Mesenchymal stem cell (in vitro differentiated cells and primary cell): ENCODE results near the gene GATA2.
A peak's percentile ranks its signal among the peaks of the same experiment; 100 is the strongest.

ENCODE experiments used
- DNase-seq: peaks from one replicate; pipeline ENCODE4 v3.0.0-alpha.2; 2013
- H2AFZ ChIP-seq: one replicate; pipeline ENCODE4 v1.6.1; 2013; ENCODE audit warnings: low read depth, mild to moderate bottlenecking, control low read depth, inconsistent platforms, low read length, moderate library complexity
- H2AK5ac ChIP-seq: 2 replicates; pipeline ENCODE4 v1.6.1; 2013; ENCODE audit warnings: low read length, moderate library complexity, mild to moderate bottlenecking, inconsistent platforms; ENCODE audit not compliant: severe bottlenecking
- H2BK120ac ChIP-seq: one replicate; pipeline ENCODE4 v1.6.1; 2013; ENCODE audit warnings: low read depth, mild to moderate bottlenecking, inconsistent platforms, low read length, moderate library complexity
- H2BK12ac ChIP-seq, 2 experiments: one replicate each; pipeline ENCODE4 v1.6.1; 2013; ENCODE audit warnings: inconsistent platforms in 2 of 2, low read length in 2 of 2, mild to moderate bottlenecking in 2 of 2, moderate library complexity in 2 of 2, control low read depth in 1 of 2
- H2BK15ac ChIP-seq: one replicate; pipeline ENCODE4 v1.6.1; 2013; ENCODE audit warnings: mild to moderate bottlenecking, low read depth, inconsistent platforms; ENCODE audit not compliant: poor library complexity, severe bottlenecking
- H2BK5ac ChIP-seq: 2 replicates; pipeline ENCODE4 v1.6.1; 2013; ENCODE audit warnings: low read depth, mild to moderate bottlenecking, low read length, control low read depth, inconsistent platforms; ENCODE audit not compliant: poor library complexity, severe bottlenecking
- H3K14ac ChIP-seq, 2 experiments: one replicate each; pipeline ENCODE4 v1.6.1; 2013; ENCODE audit warnings: inconsistent platforms in 2 of 2, low read length in 2 of 2, control low read depth in 1 of 2, mild to moderate bottlenecking in 1 of 2, moderate library complexity in 1 of 2
- H3K18ac ChIP-seq, 2 experiments: one replicate each; pipeline ENCODE4 v1.6.1; 2013; ENCODE audit warnings: inconsistent platforms in 2 of 2, low read length in 2 of 2, control low read depth in 1 of 2, low read depth in 1 of 2, mild to moderate bottlenecking in 1 of 2
- H3K23ac ChIP-seq, 2 experiments: one replicate each; pipeline ENCODE4 v1.6.1; 2013; ENCODE audit warnings: inconsistent platforms in 2 of 2, low read length in 2 of 2, mild to moderate bottlenecking in 2 of 2, moderate library complexity in 2 of 2, control low read depth in 1 of 2
- H3K27ac ChIP-seq: 2 replicates; pipeline ENCODE4 v1.5.1; 2013; ENCODE audit warnings: mild to moderate bottlenecking, moderate library complexity, low read length, control low read depth, inconsistent platforms; ENCODE audit not compliant: poor library complexity, severe bottlenecking
- H3K27me3 ChIP-seq, 2 experiments: 2 replicates each; pipeline versions ENCODE4 v1.6.1 to v1.7.0; 2013; ENCODE audit warnings: low read length in 2 of 2, mild to moderate bottlenecking in 2 of 2, moderate library complexity in 2 of 2, control low read depth in 1 of 2, inconsistent platforms in 1 of 2; ENCODE audit not compliant: control insufficient read depth in 1 of 2, insufficient read depth in 1 of 2
- H3K36me3 ChIP-seq, 2 experiments: 2 replicates each; pipeline versions ENCODE4 v1.6.1 to v1.7.0; 2013; ENCODE audit warnings: low read length in 2 of 2, control low read depth in 1 of 2, inconsistent platforms in 1 of 2, low read depth in 1 of 2, mild to moderate bottlenecking in 1 of 2; ENCODE audit not compliant: insufficient read depth in 2 of 2, control insufficient read depth in 1 of 2
- H3K4ac ChIP-seq, 2 experiments: one replicate each; pipeline ENCODE4 v1.6.1; 2013; ENCODE audit warnings: inconsistent platforms in 2 of 2, low read length in 2 of 2, mild to moderate bottlenecking in 2 of 2, moderate library complexity in 2 of 2, control low read depth in 1 of 2, low read depth in 1 of 2
- H3K4me1 ChIP-seq: 2 replicates; pipeline ENCODE4 v1.6.1; 2013; ENCODE audit warnings: low read depth, low read length, control low read depth; ENCODE audit not compliant: control insufficient read depth, insufficient read depth
- H3K4me2 ChIP-seq: 2 replicates; pipeline ENCODE4 v1.6.1; 2013; ENCODE audit warnings: low read length, mild to moderate bottlenecking, inconsistent platforms; ENCODE audit not compliant: poor library complexity, severe bottlenecking
- H3K4me3 ChIP-seq, 2 experiments: 2 replicates each; pipeline versions ENCODE4 v1.5.1 to v1.7.0; 2013; ENCODE audit warnings: low read length in 2 of 2, mild to moderate bottlenecking in 2 of 2, control low read depth in 1 of 2, low read depth in 1 of 2; ENCODE audit not compliant: insufficient read depth in 1 of 2
- H3K79me1 ChIP-seq: replicated peaks from 2 replicates; pipeline ENCODE4 v1.6.1; 2013; ENCODE audit warnings: mild to moderate bottlenecking, control low read depth, low read length, inconsistent platforms; ENCODE audit not compliant: poor library complexity, severe bottlenecking
- H3K9ac ChIP-seq: 2 replicates; pipeline ENCODE4 v1.7.0; 2013; ENCODE audit warnings: mild to moderate bottlenecking, low read length, moderate library complexity
- H3K9me3 ChIP-seq: 2 replicates; pipeline ENCODE4 v1.7.0; 2013; ENCODE audit warnings: mild to moderate bottlenecking, low read length; ENCODE audit not compliant: control insufficient read depth
- H4K8ac ChIP-seq: one replicate; pipeline ENCODE4 v1.6.1; 2013; ENCODE audit warnings: inconsistent platforms, mild to moderate bottlenecking, low read length, moderate library complexity
- H4K91ac ChIP-seq: one replicate; pipeline ENCODE4 v1.6.1; 2013; ENCODE audit warnings: mild to moderate bottlenecking, low read length, inconsistent platforms
- WGBS: methylation state at CpG from one replicate; pipeline ENCODE4 v1.1.7; 2013; ENCODE audit warnings: mixed read lengths; 5-methylcytosine and 5-hydroxymethylcytosine counted together

The GATA2 gene

GRCh38 chr3:128434524-128434923 lies 58.5 kb downstream of the GATA2 start:
- no peak overlapping the region for H4K8ac ChIP-seq
- H3K27ac ChIP-seq = no peak overlapping the region
- H2BK12ac ChIP-seq = no peak overlapping the region
- no peak overlapping the region for H2AK5ac ChIP-seq
- 69% methylated on average over 1 of the region's 2 CpGs for WGBS
- H3K9ac ChIP-seq = no peak overlapping the region
- no peak overlapping the region for H3K18ac ChIP-seq
- no peak overlapping the region for H3K23ac ChIP-seq
- no peak overlapping the region for H2BK15ac ChIP-seq
- peaks cover 19% of the 10 kb centered on the region for H3K4me1 ChIP-seq
- H2AFZ ChIP-seq = no peak overlapping the region
- no peak overlapping the region for H3K4me3 ChIP-seq
- no peaks in the 10 kb centered on the region for H3K9me3 ChIP-seq
- no peak for DNase-seq
- H4K91ac ChIP-seq = no peak overlapping the region
- H3K27me3 ChIP-seq = peaks cover 85% of the 10 kb centered on the region in 2 experiments
- no peak overlapping the region for H3K14ac ChIP-seq
- no peaks in the 10 kb centered on the region for H3K79me1 ChIP-seq
- no peak overlapping the region for H2BK5ac ChIP-seq
- no peak overlapping the region for H3K4ac ChIP-seq
- H3K36me3 ChIP-seq = no peaks in the 10 kb centered on the region
- H3K4me2 ChIP-seq = no peak overlapping the region
- H2BK120ac ChIP-seq = no peak overlapping the region

GRCh38 chr3:128433837-128434165 lies 59.2 kb downstream of the GATA2 start:
- 44% methylated on average over 2 of the region's 2 CpGs for WGBS

GRCh38 chr3:128432971-128433836 lies 59.8 kb downstream of the GATA2 start:
- no peak overlapping the region for H3K4ac ChIP-seq
- no peak for DNase-seq
- no peak overlapping the region for H3K14ac ChIP-seq
- H3K79me1 ChIP-seq = no peaks in the 10 kb centered on the region
- H3K4me3 ChIP-seq = peak overlapping the region in 1 of 2 experiments; percentile 18
- H2BK120ac ChIP-seq = no peak overlapping the region
- no peak overlapping the region for H2BK12ac ChIP-seq
- H3K27ac ChIP-seq = no peak overlapping the region
- no peaks in the 10 kb centered on the region for H3K9me3 ChIP-seq
- H2AFZ ChIP-seq = no peak overlapping the region
- peak overlapping the region; percentile 20 for H2BK15ac ChIP-seq
- H3K18ac ChIP-seq = no peak overlapping the region
- H3K23ac ChIP-seq = no peak overlapping the region
- no peak overlapping the region for H2AK5ac ChIP-seq
- no peak overlapping the region for H2BK5ac ChIP-seq
- H3K4me2 ChIP-seq = peak overlapping the region; percentile 31
- H3K9ac ChIP-seq = no peak overlapping the region
- peaks cover 13% of the 10 kb centered on the region for H3K4me1 ChIP-seq
- no peak overlapping the region for H4K8ac ChIP-seq
- no peak overlapping the region for H4K91ac ChIP-seq
- H3K36me3 ChIP-seq = no peaks in the 10 kb centered on the region
- WGBS = 9% methylated on average over 38 of the region's 53 CpGs
- peaks cover 82 to 85% of the 10 kb centered on the region in 2 experiments for H3K27me3 ChIP-seq

More at GRCh38 chr3:128433837-128434165, 59.2 kb downstream of the GATA2 start:
- no peak overlapping the region for H3K27ac ChIP-seq
- H2BK5ac ChIP-seq = no peak overlapping the region
- no peak overlapping the region for H2AFZ ChIP-seq
- no peak overlapping the region for H3K23ac ChIP-seq
- H3K4me1 ChIP-seq = peaks cover 13% of the 10 kb centered on the region
- no peaks in the 10 kb centered on the region for H3K79me1 ChIP-seq
- H2BK12ac ChIP-seq = no peak overlapping the region
- no peak for DNase-seq
- H2BK15ac ChIP-seq = no peak overlapping the region
- H4K91ac ChIP-seq = no peak overlapping the region
- no peak overlapping the region for H3K14ac ChIP-seq
- H2BK120ac ChIP-seq = no peak overlapping the region
- no peak overlapping the region for H3K18ac ChIP-seq
- no peak overlapping the region for H4K8ac ChIP-seq
- no peaks in the 10 kb centered on the region for H3K9me3 ChIP-seq
- no peak overlapping the region for H3K9ac ChIP-seq
- no peak overlapping the region for H3K4me2 ChIP-seq
- no peak overlapping the region for H2AK5ac ChIP-seq
- no peak overlapping the region for H3K4me3 ChIP-seq
- peaks cover 82 to 85% of the 10 kb centered on the region in 2 experiments for H3K27me3 ChIP-seq
- no peaks in the 10 kb centered on the region for H3K36me3 ChIP-seq
- no peak overlapping the region for H3K4ac ChIP-seq

- peaks cover 80 to 87% of the 10 kb centered on the region in 2 experiments for H3K27me3 ChIP-seq
- H2BK5ac ChIP-seq = no peak overlapping the region
- H2BK12ac ChIP-seq = no peak overlapping the region
- no peak overlapping the region for H2BK15ac ChIP-seq
- H3K36me3 ChIP-seq = no peaks in the 10 kb centered on the region
- H2AK5ac ChIP-seq = no peak overlapping the region
- no peaks in the 10 kb centered on the region for H3K9me3 ChIP-seq
- no peak overlapping the region for H3K4ac ChIP-seq
- H3K14ac ChIP-seq = peak overlapping the region in 1 of 2 experiments; percentile 44
- no peak overlapping the region for H3K4me3 ChIP-seq
- H3K4me2 ChIP-seq = peak overlapping the region; percentile 28
- no peak overlapping the region for H2AFZ ChIP-seq
- H3K4me1 ChIP-seq = peaks cover 13% of the 10 kb centered on the region
- no peak overlapping the region for H4K91ac ChIP-seq
- no peak overlapping the region for H3K23ac ChIP-seq
- 3% methylated on average over 31 of the region's 43 CpGs for WGBS
- H3K18ac ChIP-seq = no peak overlapping the region
- no peak for DNase-seq
- no peaks in the 10 kb centered on the region for H3K79me1 ChIP-seq
- H3K27ac ChIP-seq = no peak overlapping the region
- H3K9ac ChIP-seq = no peak overlapping the region
- H4K8ac ChIP-seq = no peak overlapping the region
- no peak overlapping the region for H2BK120ac ChIP-seq
Observed at GRCh38 chr3:128432301-128432970, 60.6 kb downstream of the GATA2 start.
